NCI-H2196 (cell line): ENCODE data around the gene FEV.

Experiments used
- DNase-seq: peaks from one replicate; lab custom pipeline; 2025; ENCODE audit not compliant: unreplicated experiment; lab: John Stamatoyannopoulos, UW

FEV gene

DNA sequence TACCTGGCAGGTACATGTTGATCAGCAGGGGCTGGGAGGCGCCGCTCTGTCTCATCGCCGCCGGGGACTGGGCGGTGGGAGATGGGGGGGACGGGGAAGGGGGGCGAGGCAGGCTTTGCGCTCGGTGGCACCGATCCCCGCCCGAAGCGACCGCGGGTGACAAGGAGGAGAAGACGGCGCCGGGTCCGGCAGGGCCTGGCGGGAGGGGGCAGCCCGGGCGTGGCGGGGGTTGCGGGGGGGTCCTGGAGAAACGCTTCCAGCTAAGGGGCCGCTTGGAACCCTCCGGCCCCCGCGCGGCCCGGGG is at the start of gene FEV:
TSS of gene FEV (minus strand) at position 164 of the 304 bp plus-strand sequence. CDS start at position 55, 109 bp downstream.
- no peak for DNase-seq

DNA sequence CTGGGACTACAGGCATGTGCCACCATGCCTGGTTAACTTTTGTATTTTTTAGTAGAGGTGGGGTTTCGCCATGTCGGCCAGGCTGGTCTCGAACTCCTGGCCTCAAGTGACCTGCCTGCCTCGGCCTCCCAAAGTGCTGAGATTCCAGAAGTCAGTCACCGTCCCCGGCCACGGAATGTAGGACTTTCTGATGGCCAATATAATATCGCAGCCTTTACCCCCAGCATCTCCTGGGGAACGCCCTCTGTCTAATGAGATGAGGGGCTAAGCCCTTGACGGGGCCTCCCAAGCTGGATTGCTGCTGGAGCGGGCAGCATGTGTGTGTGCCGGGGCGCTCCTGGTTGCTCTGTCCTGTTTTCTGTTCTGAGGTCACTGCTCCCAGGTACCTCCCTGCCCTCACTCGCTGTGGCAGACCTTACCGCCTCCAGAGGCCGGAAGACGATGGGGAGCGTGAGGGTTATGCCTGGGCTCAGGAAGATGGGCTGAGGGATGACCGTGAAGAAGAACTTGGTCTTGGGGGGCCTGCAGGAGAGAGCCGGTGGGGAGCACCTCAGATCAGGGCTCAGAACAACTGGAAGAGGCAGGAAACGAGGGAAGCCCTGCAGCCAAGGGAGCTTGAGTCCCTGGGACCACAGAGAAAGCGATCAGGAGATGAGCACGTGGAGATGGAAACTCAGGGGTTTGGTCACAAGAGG is 47.2 kb upstream of the FEV start:
- DNase-seq: no peak

DNA sequence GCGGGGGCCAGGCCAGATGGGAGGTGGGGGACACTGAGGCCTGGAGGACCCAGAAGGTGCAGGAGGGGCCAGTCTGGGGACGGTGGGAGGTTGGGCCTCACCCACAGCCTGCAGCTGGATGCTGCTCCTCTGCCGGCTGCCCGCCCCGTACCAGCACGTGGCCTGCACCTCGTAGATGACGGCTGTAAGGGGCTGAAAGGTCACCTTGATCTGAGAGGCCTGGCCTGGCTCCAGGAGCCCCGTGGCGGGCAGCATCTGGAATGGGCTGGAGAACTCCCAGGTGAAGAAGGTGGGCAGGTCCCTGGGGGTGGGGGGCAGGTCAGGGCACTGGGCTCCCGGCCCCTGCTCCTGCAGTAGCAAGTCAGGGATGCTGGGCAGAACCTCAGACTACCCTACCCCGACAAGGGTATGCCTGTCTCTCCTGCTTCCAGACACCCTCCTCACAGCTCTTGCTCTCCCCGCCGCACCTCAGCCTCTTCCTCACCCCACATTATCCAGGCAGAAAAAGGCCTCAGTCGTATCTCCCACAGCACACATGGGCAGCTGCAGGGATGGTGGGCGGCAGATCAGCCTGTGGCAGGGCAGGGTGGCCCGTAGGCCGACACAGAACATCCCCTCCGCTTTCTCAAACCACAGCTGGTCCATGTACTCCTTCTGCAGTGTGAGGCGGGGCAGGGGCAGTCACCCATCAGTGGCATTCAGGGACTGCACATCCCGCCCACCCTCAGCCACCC is 46.2 kb upstream of the FEV start:
- no peak for DNase-seq

DNA sequence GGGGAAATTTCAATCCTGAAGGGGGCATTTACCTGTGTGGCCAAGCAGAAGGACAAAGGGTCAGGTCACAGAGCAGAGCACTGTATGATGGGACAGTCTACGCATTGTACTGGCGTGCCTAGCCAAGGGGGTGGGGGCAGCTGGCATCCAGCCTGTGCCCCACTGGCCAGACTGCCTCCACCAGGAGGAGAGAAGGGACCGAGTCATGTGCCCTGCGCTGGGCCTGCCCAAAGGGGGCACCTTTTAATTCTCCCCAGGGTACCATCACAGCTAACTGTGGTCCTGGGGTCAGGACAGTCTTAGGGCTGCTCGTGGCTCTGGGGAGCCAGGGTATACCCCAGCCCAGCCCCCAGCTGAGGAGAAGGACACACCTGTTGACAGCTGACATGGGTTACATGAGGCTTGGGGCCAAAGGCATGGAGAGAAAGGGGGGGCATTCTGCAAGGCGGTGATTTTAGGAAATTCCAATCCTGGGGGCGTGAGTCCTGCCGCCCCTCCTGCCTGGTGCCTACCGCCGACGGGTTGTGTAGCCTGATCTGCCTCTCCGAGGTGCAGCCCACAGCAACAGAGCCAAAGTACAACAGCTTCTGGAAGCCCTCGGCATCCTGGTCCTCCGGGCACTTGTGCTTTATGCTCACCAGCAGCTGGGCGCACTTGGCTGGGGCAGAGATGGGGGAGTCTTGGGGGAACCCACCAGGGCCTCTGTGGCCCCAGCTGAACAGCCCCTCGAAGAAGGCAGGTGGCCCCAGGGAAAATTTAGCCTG is 45.4 kb upstream of the FEV start:
- no peak for DNase-seq

DNA sequence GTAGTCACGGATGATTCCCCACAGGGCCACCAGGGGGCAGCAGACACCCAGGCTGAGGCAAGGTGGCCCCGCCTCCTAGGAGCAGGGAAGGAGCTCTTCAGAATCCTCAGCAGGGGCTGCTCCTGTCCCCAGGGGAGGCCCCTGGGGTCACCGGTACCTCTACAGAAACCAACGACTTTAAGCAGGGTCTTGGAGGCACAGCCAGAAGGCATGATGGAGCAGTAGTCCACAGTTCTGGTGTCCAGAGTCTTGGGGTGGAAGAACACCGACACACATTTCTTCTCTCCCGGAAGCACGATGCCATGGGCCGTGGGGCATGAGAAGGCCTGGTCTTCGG is 44.8 kb upstream of the FEV start:
- DNase-seq: peak; percentile 86

DNA sequence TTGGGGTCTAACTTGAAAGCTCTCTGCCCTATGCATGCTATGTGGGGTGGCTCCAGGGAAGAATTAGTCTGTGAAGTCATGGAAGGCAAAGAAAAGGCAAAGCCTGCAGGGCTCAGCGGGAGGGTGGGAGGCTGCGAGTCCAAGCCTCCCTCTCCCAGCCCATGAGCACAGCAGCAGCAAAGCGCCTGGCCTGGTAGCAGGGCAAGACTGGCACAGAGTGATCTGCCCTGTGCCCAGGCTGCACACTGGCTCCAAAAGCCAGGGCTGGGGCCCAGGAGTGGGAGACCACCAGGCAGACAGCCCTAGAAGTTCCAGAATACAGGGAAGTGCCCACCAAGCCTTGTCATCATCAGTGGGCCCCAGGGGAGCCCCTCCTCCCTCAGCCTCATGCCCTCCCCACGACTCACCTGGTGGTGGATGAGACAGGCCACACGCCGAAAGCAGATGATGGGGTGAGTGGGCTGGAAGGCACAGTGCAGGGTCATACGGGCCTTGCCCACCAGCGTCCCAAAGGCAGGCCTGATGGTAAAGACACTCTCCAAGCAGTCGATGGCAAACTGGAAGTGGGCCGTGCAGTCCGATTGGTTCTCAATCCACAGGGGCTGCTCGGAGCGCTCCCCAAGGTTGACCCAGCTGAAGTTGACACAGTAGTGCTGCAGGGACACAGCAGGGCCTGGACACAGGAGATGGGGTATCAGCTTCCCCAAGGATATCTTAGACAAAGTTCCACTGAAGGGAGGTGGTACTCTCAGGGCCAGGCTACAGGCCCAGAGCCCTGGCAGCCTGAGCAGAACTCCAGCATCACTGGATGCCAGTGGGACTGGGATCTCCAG is 44.2 kb upstream of the FEV start:
- no peak for DNase-seq

DNA sequence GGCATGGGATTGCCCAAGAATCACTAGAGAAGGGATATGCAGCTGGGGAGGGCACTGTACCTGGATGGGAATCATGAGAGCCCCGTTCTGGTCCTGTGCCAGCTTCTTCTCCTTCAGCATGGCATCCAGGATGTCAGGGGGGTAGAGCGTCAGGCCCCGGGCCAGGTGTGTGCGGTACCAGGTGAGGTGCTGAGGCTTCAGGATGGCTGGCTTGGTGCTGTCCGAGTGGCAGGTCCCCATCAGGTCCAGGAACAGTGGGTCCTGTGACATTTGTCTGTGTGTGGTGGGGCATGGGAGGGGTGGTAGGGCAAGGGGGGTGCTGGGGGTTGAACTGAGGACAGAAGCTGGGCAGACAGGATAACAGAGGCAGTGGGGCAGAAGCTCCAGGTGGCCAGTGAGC is 43.2 kb upstream of the FEV start:
- no peak for DNase-seq

DNA sequence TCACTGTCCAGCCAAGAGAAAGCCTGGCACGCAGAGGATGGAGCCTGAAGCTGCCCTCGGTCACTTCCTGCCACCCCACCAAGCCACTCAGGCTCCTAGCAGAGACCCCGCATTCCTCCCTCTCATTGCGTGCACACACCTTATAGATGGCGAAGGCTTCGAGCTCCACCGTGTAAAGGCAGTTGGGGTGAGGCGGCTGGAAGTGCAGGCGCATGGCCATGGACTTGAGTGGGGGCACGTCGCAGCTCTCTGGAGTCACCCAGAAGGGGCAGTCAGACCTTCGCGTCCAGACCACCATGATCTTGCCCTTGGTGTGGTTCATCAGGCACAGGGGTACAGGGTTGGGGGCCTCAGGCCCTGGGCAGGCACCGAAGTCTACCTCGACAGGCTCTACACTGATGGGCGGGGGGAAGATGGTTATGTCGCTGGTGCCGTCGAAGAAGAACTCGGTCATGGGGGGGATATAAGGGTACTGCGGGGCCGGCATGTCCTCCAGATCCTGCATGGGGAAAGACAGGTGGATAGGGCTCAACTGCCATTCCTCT is 42.6 kb upstream of the FEV start:
- no peak for DNase-seq

DNA sequence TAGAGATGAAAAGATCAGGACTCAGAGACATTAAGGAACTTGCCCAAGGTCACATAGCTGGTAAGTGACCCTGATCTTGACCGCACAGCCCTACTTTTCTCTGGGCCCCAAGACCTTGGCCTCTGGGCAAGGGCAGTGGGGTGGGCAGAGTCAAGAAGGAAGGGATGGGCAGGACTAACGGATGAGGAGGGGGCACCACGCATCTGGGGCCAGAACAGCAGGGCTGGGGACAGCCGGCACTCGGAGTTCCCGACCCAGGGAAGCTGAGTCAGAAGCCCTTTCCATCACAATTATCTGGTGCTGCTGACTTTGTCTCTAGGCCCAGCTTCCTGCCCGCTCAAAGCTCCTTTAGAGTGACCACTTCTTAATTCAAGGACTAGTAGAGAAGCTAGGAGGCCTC is 42.0 kb upstream of the FEV start:
- no peak for DNase-seq

DNA sequence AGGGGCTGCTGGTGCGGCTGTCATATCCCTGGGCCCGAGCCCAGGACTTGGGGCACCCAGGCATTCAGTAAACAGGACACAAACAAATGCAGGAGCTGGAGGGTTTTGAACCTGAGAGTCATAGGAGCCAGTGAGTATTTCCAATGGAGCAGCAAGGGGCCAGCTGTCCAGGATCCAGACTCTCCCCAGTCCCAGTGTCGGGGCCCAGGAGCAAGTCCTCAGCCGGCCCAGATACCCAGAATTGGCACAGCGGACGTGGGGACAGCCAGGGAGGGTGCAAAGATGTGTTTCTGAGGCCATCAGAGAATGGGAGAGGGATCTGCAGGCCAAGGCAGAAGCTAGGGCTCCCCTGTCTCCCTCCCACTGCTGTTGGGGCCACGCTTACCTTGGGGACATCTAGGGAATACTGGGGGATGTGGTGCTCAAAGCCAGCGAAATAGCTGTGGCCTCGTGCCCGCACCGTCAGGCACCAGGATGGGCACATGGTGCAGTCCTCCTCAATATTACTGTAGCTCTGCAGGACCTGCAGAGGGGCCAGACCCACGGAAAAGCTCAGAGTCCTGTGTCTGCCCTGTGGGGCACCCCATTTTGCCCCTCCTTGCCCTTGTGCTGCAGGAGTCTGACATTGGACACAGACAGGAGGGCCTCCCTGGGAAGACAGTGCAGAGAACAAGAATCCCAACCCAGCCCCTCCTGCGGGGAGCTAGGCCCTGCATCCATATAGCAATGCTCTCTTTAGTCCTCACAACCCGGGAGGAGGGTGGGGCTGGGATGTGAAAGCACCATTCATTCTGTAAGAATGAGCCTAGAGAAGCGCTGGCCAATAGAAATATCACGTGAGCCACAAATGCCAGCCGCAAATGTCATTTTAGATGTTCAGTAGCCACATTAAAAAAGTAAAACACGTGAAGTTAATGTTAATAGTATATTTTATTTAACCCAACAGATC is 40.9 kb upstream of the FEV start:
- DNase-seq: no peak

DNA sequence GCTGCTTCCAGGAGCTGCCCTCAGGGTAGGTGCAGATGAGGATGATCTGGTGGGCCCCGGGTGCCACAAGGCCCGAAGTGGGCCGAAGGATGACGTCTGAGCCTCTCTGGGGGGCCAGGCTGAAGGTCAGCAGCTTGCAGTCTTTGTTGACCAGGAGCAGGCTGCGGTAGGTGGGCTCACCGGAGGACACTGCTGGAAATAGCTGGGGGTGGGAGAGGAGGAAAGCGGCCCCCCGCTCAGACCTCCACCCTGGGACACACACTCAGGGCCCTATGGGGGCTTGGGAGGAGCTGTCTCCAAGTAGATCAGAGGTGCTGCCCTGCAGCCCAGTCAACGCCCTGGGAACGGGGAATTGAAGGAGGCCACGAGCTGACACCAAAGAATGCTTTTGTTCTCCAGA is 39.1 kb upstream of the FEV start:
- no peak for DNase-seq

DNA sequence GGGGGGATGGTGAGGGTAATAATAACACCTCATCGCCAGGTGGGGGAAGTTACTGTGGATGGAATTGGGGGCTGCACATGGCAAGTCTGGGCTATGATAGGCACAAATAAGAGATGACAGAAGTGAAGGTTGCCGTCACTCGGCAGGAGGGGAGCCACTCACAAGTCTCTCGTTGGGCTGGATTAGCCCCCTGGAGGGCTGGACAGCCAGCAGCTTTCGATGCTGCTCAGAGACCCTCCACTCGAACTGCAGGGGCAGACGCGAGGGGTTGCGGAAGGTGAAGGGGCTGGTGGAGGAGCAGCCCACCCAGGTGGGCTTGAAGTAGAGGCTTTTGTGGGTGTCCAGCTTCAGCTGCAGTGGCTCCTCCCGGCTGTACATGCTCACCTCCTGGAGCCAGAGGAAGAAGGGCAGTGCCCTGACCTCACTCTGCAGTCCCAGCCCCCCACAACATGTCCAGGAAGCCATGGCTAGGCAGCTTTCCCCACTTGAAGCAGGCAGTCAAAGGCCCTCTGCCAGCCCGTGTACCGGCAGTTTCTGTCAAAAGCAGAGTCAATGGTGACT is 38.1 kb upstream of the FEV start:
- DNase-seq: no peak

DNA sequence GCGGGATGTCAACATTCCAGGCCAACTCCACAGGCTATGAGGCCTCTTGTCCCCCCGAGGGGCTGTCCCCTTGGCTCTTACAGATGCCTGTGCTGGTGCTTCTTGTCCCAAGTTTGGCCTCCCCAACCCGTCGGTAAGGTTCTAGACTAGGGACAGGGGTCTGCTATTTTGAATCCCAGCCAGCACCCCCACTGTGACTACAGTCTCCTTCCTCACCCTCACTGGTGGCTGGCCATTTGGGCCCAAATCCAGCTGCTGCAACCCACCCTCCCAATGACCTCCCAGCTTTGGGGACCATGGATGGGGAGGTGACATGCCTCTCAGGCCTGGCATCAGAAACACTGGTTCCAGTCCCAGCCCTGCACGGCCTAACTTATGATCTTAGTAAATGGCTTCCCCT is 37.6 kb upstream of the FEV start:
- no peak for DNase-seq

DNA sequence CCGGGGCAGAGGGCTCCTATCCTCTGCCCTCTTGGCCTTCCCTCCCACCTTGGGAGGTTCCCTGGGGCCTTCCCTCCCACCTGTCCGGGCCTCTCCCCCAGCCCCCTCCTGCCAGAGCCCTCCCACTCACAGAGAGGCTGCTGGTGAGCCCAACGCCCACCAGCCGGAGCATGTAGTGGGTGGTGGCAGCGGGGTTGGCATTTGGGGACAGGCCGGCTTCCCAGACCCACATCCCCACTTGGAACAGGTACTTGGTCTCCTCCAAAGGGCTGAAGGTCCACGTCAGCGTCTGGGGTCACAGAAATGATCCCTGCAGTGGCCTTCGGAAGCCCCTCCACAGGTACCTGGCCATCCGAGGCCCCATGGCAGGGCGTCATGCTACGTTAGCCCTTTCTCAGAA is 37.1 kb upstream of the FEV start:
- DNase-seq: no peak

DNA sequence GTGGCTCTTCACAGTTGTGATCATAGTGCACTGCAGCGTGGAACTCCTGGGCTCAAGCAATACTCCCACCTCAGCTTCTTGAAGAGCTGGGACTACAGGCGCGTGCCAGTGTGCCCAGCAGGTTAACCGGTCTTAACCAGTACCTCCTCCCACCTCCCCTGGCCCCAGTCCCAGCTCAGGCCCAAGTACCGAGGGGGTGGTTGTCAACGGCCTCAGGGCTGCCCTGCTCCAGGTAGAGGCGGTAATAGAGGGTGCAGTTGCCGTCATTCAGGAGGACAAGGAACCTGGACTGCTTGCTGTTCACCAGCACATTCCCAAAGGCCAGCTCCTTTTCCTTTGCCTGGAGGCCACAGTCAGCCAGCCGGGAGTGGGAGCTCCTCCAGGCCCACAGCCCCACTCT is 36.6 kb upstream of the FEV start:
- peak; percentile 36 for DNase-seq

DNA sequence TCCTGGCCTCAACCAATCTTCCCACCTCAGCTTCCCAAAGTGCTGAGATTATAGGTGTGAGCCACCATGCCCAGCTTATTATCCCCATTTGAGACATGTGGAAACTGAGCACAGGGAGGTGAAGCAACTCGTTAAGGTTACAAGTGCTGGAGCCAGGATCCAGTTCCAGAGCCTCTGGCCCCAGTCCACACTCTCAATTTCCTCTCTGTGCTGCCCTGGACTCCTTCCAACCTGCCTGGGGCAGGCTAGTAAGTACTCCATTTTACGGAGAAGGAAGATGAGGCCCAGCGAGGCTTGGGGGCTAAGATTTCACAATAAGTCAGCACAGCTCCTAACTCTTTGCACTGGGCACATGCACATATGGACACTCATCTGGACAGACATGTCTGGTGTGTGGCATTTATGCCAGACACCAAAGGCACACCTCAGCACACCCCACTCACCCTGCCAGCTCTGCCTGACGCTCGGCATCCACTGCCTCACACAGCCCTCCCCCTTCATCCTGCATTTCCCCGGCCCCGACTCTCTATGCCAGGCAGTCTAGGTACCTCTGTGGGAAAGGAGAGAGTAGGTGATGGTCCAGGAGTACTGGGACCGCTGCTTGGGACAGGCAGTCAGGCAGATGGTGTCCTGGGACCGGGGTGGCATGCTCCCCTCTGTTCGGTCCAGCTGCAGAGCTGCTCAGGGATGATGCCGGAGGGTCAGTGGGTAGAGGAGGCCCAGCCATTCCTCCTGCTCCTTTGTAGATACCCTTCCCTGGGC is 35.8 kb upstream of the FEV start:
- peak; percentile 64 for DNase-seq

DNA sequence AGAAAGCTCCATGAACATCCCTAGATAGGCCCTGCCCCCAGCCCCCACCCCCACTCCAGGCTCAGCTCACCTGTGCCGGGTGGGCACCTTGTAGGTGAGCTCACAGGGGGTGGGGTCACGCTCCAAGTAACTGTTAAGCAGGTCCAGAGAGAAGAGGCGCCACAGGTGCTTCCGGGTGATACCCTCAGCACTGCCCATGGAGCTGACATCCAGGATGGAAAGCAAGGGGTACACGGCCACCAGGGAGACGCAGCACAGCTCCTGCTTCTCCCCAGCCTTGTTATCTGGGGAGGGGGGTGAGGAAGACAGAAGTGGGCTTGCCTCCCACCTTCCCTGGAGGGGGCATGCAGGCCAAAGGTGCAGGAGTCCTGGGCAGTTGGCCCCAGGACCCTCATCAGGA is 34.5 kb upstream of the FEV start:
- no peak for DNase-seq

DNA sequence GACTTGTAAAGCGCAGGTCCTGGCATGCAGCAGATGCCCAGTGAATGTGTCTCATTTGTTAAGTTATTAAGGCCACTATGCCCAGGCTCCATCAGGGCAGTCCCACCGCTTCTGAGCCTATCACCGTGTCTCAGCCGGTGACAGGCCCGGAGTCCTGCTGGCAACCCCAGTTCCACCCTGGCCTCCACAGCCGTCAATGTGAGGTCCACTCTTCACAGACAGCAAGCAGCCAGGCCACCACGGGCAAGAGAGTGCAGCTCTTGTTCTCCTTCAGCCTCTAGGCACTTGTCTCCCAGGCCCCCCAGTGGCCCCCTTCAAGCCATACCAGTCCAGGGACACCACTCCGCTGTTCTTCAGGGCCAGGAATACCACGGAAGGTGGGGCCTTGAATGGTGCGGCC is 33.7 kb upstream of the FEV start:
- no peak for DNase-seq

DNA sequence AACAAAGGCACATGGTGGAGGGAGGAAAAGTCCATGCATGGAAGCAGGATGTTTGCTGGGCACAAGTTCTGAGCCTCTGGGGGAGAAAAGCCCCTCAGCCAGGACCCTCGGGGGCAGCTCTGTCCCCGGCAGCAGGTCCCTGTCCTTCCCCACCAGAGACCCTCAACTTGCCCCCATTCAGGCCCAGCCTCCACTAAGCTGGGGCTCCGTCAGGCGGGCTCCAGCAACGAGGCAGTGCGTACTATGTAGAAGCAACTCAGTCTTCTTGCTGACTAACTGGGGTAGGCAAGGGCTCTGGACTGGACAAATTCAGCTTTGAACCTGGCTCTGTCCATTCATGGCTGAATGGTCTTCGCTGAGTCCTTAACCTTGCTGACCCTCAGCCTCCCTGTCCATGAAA is 33.3 kb upstream of the FEV start:
- no peak for DNase-seq
